IMR-90 (cell line): ENCODE results near the gene CSNK2A1. TPM values are rescaled to one million over a fixed set of nuclear protein-coding genes. Genes with fewer than 3 reads are reported as not detected.

ENCODE experiments used
- ATAC-seq: fragments of 200-7000 bp; cut with Tn5 transposase; 2 replicates; pipeline ENCODE4 v1.9.1; 2020; ENCODE audit warnings: low read depth, mild to moderate bottlenecking, moderate library complexity
- BruUV-seq: library from RNA; stranded (reverse); fragments of 400-500 nt; replicated peaks from 2 replicates; lab custom pipeline; 2021; lab: Mats Ljungman, UMichigan
- CTCF ChIA-PET: fragments of 300-600 bp; formaldehyde crosslinking; extraction: SDS; loops from one replicate; lab custom pipeline; 2021; ENCODE audit warnings: antibody characterized with exemption; lab: Yijun Ruan, JAX
- POLR2A ChIA-PET: fragments of 300-600 bp; sonication (Branson Sonifier 250); formaldehyde crosslinking; loops from one replicate; lab custom pipeline; 2022; ENCODE audit warnings: antibody characterized with exemption; ENCODE audit not compliant: unreplicated experiment; lab: Charles Lee
- DNase-seq: peaks from one replicate; pipeline ENCODE4 v3.0.0; 2013
- H2AFZ ChIP-seq: replicated peaks from 2 replicates; pipeline ENCODE3; 2013; ENCODE audit warnings: low read length, mild to moderate bottlenecking; ENCODE audit not compliant: poor library complexity
- H2AK5ac ChIP-seq: 2 replicates; pipeline ENCODE4 v1.6.1; 2013; ENCODE audit warnings: low read depth, low read length, inconsistent platforms
- H2AK9ac ChIP-seq: replicated peaks from 2 replicates; pipeline ENCODE3; 2013; ENCODE audit warnings: mild to moderate bottlenecking, low read depth, low read length, moderate library complexity; ENCODE audit not compliant: poor library complexity
- H2BK120ac ChIP-seq: 2 replicates; pipeline ENCODE4 v1.6.1; 2013; ENCODE audit warnings: low read depth, low read length, inconsistent platforms
- H2BK15ac ChIP-seq: 3 replicates; pipeline ENCODE4 v1.6.1; 2013; ENCODE audit warnings: low read depth, low read length, inconsistent platforms
- H2BK20ac ChIP-seq: 2 replicates; pipeline ENCODE4 v1.6.1; 2013; ENCODE audit warnings: low read depth, mild to moderate bottlenecking, inconsistent platforms, low read length, moderate library complexity
- H2BK5ac ChIP-seq: 2 replicates; pipeline ENCODE4 v1.6.1; 2013; ENCODE audit warnings: mild to moderate bottlenecking, low read depth, low read length, inconsistent platforms; ENCODE audit not compliant: poor library complexity, severe bottlenecking
- H3K14ac ChIP-seq: replicated peaks from 2 replicates; pipeline ENCODE4 v1.6.1; 2013; ENCODE audit warnings: low read depth, low read length, inconsistent platforms
- H3K18ac ChIP-seq: 2 replicates; pipeline ENCODE4 v1.6.1; 2013; ENCODE audit warnings: low read depth, low read length, control low read depth
- H3K23ac ChIP-seq: 2 replicates; pipeline ENCODE4 v1.6.1; 2013; ENCODE audit warnings: low read depth, low read length, inconsistent platforms
- H3K27ac ChIP-seq: 2 replicates; pipeline ENCODE4 v1.5.1; 2013; ENCODE audit warnings: mild to moderate bottlenecking, control low read depth, low read length; ENCODE audit not compliant: insufficient read depth
- H3K27me3 ChIP-seq: 2 replicates; pipeline ENCODE4 v1.6.1; 2013; ENCODE audit warnings: low read length; ENCODE audit not compliant: control insufficient read depth, insufficient read depth
- H3K36me3 ChIP-seq: 2 replicates; pipeline ENCODE4 v1.6.1; 2013; ENCODE audit warnings: low read length, mixed read lengths; ENCODE audit not compliant: control insufficient read depth, insufficient read depth
- H3K4ac ChIP-seq: 2 replicates; pipeline ENCODE4 v1.6.1; 2013; ENCODE audit warnings: low read depth, low read length, inconsistent platforms
- H3K4me1 ChIP-seq: 2 replicates; pipeline ENCODE4 v1.6.1; 2013; ENCODE audit warnings: low read length, mixed read lengths; ENCODE audit not compliant: control insufficient read depth, insufficient read depth
- H3K4me2 ChIP-seq: 2 replicates; pipeline ENCODE4 v1.6.1; 2013; ENCODE audit warnings: low read depth, mild to moderate bottlenecking, control low read depth, low read length, moderate library complexity
- H3K4me3 ChIP-seq: 2 replicates; pipeline ENCODE4 v1.5.1; 2013; ENCODE audit warnings: low read depth, mild to moderate bottlenecking, control low read depth, low read length, moderate library complexity; ENCODE audit not compliant: insufficient read depth
- H3K56ac ChIP-seq: 2 replicates; pipeline ENCODE4 v1.6.1; 2013; ENCODE audit warnings: low read length, inconsistent platforms; ENCODE audit not compliant: insufficient read depth; ENCODE audit errors: extremely low read depth
- H3K79me1 ChIP-seq, 2 experiments: 2 replicates each; pipeline ENCODE4 v1.6.1; 2013; ENCODE audit warnings: low read length in 2 of 2, inconsistent platforms in 1 of 2, low read depth in 1 of 2
- H3K9ac ChIP-seq: 2 replicates; pipeline ENCODE4 v1.6.1; 2013; ENCODE audit warnings: low read depth, low read length, control low read depth
- H3K9me1 ChIP-seq: 2 replicates; pipeline ENCODE4 v1.6.1; 2013; ENCODE audit warnings: low read length, inconsistent platforms; ENCODE audit not compliant: insufficient read depth
- H3K9me3 ChIP-seq: 2 replicates; pipeline ENCODE4 v1.6.1; 2013; ENCODE audit warnings: low read length; ENCODE audit not compliant: control insufficient read depth, insufficient read depth
- H4K20me1 ChIP-seq: 2 replicates; pipeline ENCODE4 v1.6.1; 2013; ENCODE audit warnings: low read length, inconsistent platforms; ENCODE audit not compliant: insufficient read depth
- H4K5ac ChIP-seq: 2 replicates; pipeline ENCODE4 v1.6.1; 2013; ENCODE audit warnings: mild to moderate bottlenecking, low read depth, low read length, control low read depth
- H4K8ac ChIP-seq, 2 experiments: 2 replicates each; pipeline ENCODE4 v1.6.1; 2013; ENCODE audit warnings: low read depth in 2 of 2, low read length in 2 of 2, control low read depth in 1 of 2, inconsistent platforms in 1 of 2
- H4K91ac ChIP-seq: 2 replicates; pipeline ENCODE4 v1.6.1; 2013; ENCODE audit warnings: low read depth, low read length, inconsistent platforms; ENCODE audit not compliant: insufficient read depth
- BHLHE40 ChIP-seq: fragments of 150-350 bp; IDR thresholded peaks from 2 replicates; pipeline ENCODE4 v1.6.1; 2016; ENCODE audit warnings: mild to moderate bottlenecking, low read depth, low read length
- CEBPB ChIP-seq: IDR thresholded peaks from 2 replicates; pipeline ENCODE4 v1.6.1; 2012; ENCODE audit warnings: low read depth, low read length, improper control_type of control experiment
- CHD1 ChIP-seq: IDR thresholded peaks from 2 replicates; pipeline ENCODE4 v1.6.1; 2012; ENCODE audit warnings: low read depth, low read length, improper control_type of control experiment
- CTCF ChIP-seq: conservative IDR thresholded peaks from 2 replicates; pipeline ENCODE4 v1.5.1; 2012; ENCODE audit warnings: mild to moderate bottlenecking, low read depth, low read length, improper control_type of control experiment
- MAFK ChIP-seq: IDR thresholded peaks from 2 replicates; pipeline ENCODE4 v1.6.1; 2012; ENCODE audit warnings: low read depth, low read length, improper control_type of control experiment
- MAZ ChIP-seq: IDR thresholded peaks from 2 replicates; pipeline ENCODE4 v1.6.1; 2012; ENCODE audit warnings: low read depth, mild to moderate bottlenecking, low read length, improper control_type of control experiment, moderate library complexity, borderline replicate concordance
- RFX5 ChIP-seq: IDR thresholded peaks from 2 replicates; pipeline ENCODE4 v1.8.0; 2012; ENCODE audit warnings: low read depth, mild to moderate bottlenecking, low read length, moderate library complexity
- USF2 ChIP-seq: fragments of 150-350 bp; IDR thresholded peaks from 2 replicates; pipeline ENCODE4 v1.6.1; 2017; ENCODE audit warnings: mild to moderate bottlenecking, antibody characterized with exemption, low read length, low read depth
- WGBS, 2 experiments: methylation state at CpG; one replicate each; pipeline versions ENCODE4 v1.1.5 to v1.1.7; 2013; ENCODE audit warnings: missing lambda C conversion rate in 2 of 2; ENCODE audit not compliant: insufficient read length in 1 of 2; ENCODE audit errors: extremely low coverage in 2 of 2; 5-methylcytosine and 5-hydroxymethylcytosine counted together
- dilution Hi-C: fragments of 300-500 bp; cut with HindIII; formaldehyde crosslinking; loops from one replicate; pipeline ENCODE4 v1.14.3; 2018; ENCODE audit warnings: low sequenced_read_pairs; ENCODE audit not compliant: unreplicated experiment
- in situ Hi-C: fragments of 300-500 bp; cut with MboI; formaldehyde crosslinking; loops from 3 replicates; pipeline ENCODE4 v1.14.3; 2019; ENCODE audit warnings: low sequenced_read_pairs, inconsistent platforms, mixed read lengths
- intact Hi-C: fragments of 100-400 bp; cut with micrococcal nuclease; formaldehyde crosslinking; loops from 2 replicates; pipeline ENCODE4 v1.10.0; 2022
- polyA plus RNA-seq, 3 experiments: library from polyadenylated mRNA; depleted of rRNA; stranded (reverse); fragments of >200 nt; gene quantifications; 2 replicates each; pipeline ENCODE4 v1.2.3, GENCODE V29; 2012; ENCODE audit warnings: low replicate concordance in 1 of 3
- total RNA-seq: library from RNA; depleted of rRNA; stranded (reverse); fragments of >200 nt; gene quantifications from 2 replicates; pipeline ENCODE4 v1.2.3, GENCODE V29; 2012
- TF ChIP-seq, protein P1 (sequence below): fragments of 150-350 bp; IDR thresholded peaks from 2 replicates; pipeline ENCODE4 v1.6.1; 2016; ENCODE audit warnings: low read depth, mild to moderate bottlenecking, low read length, moderate library complexity, borderline replicate concordance

CSNK2A1 gene
- total and polyA plus RNA-seq, 2 of the 4 experiments (the other 2 are of a cell fraction) = 86.3 to 151 TPM

DNA sequence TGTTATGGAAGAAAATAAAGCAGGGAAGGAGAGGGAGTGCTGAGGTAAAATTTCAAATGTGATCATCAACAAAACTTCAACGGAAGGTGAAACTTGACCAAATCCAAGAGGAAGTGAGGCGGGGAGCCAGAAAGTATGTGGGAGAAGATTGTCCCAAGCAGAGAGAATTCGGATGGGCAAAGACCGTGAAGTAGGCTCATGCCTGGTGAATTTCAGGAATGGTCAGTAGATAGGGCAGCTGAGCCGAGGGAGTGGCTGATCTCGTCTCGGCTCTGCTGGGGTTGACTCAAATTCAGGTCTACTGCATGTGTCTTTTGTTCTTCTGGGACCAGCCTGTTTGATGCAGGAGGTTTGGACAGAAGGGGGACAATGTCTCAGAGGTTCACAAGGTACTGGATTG is 7.0 kb upstream of the CSNK2A1 start:
- Histone ChIP-seq H3K36me3 (no peaks in the 10 kb centered on the region), H4K91ac (no peak overlapping the region), H2AK9ac (no peak overlapping the region), H3K27me3 (peaks cover 28% of the 10 kb centered on the region), H3K4me2 (no peak overlapping the region), H2BK15ac (no peak overlapping the region), H3K4me1 (no peaks in the 10 kb centered on the region), H3K79me1 (no peaks in the 10 kb centered on the region), H4K8ac (no peak overlapping the region), H3K23ac (no peak overlapping the region), H3K27ac (no peak overlapping the region), H3K9me1 (no peaks in the 10 kb centered on the region), H2BK120ac (no peak overlapping the region), H4K5ac (no peak overlapping the region), H3K56ac (no peak overlapping the region), H3K18ac (no peak overlapping the region), H3K9ac (no peak overlapping the region), H3K14ac (no peak overlapping the region), H2BK20ac (no peak overlapping the region), H2BK5ac (no peak overlapping the region), H2AK5ac (no peak overlapping the region), H2AFZ (no peak overlapping the region), H3K4me3 (no peak overlapping the region), H3K9me3 (no peaks in the 10 kb centered on the region; the same call in 1 of the 2 replicates), H3K4ac (no peak overlapping the region), H4K20me1 (no peaks in the 10 kb centered on the region)
- 74% methylated on average over 3 of the region's 7 CpGs; no CpG with 5 or more reads in 1 of the 2 experiments for WGBS, 2 experiments
- ATAC-seq (no peak), DNase-seq (no peak)
- no peak for TF ChIP-seq MAFK
- TF ChIP-seq, protein P1, sequence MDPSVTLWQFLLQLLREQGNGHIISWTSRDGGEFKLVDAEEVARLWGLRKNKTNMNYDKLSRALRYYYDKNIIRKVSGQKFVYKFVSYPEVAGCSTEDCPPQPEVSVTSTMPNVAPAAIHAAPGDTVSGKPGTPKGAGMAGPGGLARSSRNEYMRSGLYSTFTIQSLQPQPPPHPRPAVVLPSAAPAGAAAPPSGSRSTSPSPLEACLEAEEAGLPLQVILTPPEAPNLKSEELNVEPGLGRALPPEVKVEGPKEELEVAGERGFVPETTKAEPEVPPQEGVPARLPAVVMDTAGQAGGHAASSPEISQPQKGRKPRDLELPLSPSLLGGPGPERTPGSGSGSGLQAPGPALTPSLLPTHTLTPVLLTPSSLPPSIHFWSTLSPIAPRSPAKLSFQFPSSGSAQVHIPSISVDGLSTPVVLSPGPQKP = no peak
- no peak for TF ChIP-seq USF2
- no peak for TF ChIP-seq BHLHE40
- TF ChIP-seq CHD1 = no peak
- TF ChIP-seq CEBPB = no peak
- no peak for TF ChIP-seq MAZ
- no peak for TF ChIP-seq CTCF
- no peak for TF ChIP-seq RFX5
- intact Hi-C loops = no loop called here
- BruUV-seq = no TSS peak
- in situ Hi-C loops = no loop called here
- ChIA-PET CTCF (no interaction called here), POLR2A (no interaction called here)
- dilution Hi-C loops = no loop called here
